BJ (cell line): ENCODE measurements around the gene HOXA10. TPM values are rescaled to one million over a fixed set of nuclear protein-coding genes. Genes with fewer than 3 reads are reported as not detected.

ENCODE experiments used
- CTCF ChIA-PET: fragments of 350-600 bp; formaldehyde crosslinking; extraction: SDS; loops from one replicate; lab custom pipeline; 2021; ENCODE audit warnings: antibody characterized with exemption, inconsistent platforms; lab: Yijun Ruan, JAX
- POLR2A ChIA-PET: fragments of 300-600 bp; sonication (Branson Sonifier 250); formaldehyde crosslinking; extraction: SDS; loops from one replicate; lab custom pipeline; 2021; ENCODE audit warnings: antibody characterized with exemption; lab: Charles Lee
- DNase-seq: peaks from one replicate; pipeline ENCODE4 v3.0.0-alpha.2; 2011; ENCODE audit warnings: low read depth
- H3K27me3 ChIP-seq: 2 replicates; pipeline ENCODE4 v1.6.0; 2011; ENCODE audit warnings: low read length; ENCODE audit not compliant: control insufficient read depth, insufficient read depth
- H3K36me3 ChIP-seq: 2 replicates; pipeline ENCODE4 v1.5.1; 2011; ENCODE audit warnings: low read length; ENCODE audit not compliant: control insufficient read depth, insufficient read depth
- H3K4me3 ChIP-seq: 2 replicates; pipeline ENCODE4 v1.5.1; 2011; ENCODE audit warnings: low read depth, mild to moderate bottlenecking, control low read depth, low read length
- CTCF ChIP-seq: IDR thresholded peaks from 2 replicates; pipeline ENCODE4 v1.5.1; 2011; ENCODE audit warnings: low read depth, mild to moderate bottlenecking, control low read depth, inconsistent platforms, low read length, moderate library complexity; ENCODE audit not compliant: insufficient read depth
- polyA plus RNA-seq: library from polyadenylated mRNA; depleted of rRNA; stranded (reverse); fragments of >200 nt; gene quantifications from 2 replicates; pipeline ENCODE4 v1.2.3, GENCODE V29; 2011

The HOXA10 gene
- polyA plus RNA-seq, 1 experiment: 54.7 TPM

DNA sequence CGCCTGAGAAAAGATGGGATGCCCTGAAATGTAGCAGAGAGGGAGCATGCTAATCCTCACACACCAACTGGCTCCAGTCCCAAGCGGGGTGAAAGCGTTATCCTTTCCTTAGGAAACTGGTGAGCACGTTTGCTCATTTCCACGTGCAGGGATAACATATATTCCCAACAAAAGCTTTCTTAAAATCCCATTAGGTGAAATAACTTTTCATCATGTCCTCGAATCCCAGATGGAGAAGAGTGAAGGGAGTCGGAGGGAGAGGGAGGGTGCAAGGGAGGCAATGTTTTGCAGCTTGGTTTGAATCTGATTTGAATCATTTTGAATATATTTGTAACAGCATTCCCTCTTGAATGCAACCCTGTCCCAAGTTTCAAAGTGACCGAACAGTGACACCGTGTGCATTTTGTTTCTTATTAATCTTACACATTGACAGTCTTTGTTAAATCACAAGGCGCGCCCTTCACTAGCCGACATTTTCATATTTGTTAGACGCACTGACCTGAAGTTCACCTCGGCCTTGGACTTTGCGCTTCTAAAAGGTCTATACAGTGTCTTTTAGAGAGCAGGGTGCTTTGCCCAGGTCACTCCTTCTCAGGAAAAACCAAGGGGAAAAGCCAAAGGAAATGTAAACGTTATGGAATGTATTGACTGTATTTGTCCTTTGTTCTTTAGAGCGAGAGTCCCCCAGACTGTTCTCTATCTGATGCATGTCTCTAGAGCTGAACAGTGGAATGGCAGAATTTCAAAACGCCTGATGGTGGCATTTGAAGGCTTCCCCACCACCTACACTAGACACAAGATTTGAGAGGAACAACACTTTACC, 40.5 kb downstream of the HOXA10 start:
- H3K4me3 ChIP-seq: no peak overlapping the region
- DNase-seq: no peak
- TF ChIP-seq CTCF: no peak
- POLR2A ChIA-PET: no interaction called here
- no peaks in the 10 kb centered on the region for H3K36me3 ChIP-seq
- CTCF ChIA-PET: interaction anchor here (0.6 to 2.2 kb wide), 3 partner anchors 10 to 1264 kb away, joined by 3 to 11 read pairs (median 3); partner anchors contain the start of gene HOXA5
- no peaks in the 10 kb centered on the region for H3K27me3 ChIP-seq

DNA sequence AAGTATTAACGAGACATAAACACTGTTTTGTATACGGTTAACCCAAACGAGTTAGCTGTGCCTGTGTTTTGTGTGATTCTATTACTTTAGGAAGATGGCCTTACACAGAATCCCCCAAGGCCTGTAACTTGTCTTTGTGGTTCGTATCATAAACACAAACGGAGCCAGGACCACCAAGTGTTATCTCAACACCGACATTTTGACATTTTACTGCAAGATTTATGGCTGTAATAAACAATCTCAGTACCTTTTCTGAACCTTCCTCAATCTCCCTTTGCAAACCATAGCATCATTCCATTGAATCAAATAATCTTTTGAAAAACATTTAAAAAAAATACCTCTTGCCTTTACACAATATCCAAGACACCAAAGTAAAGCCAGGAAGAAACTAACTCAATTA, 41.1 kb downstream of the HOXA10 start:
- DNase-seq: no peak
- POLR2A ChIA-PET: no interaction called here
- no peaks in the 10 kb centered on the region for H3K27me3 ChIP-seq
- H3K4me3 ChIP-seq: no peak overlapping the region
- TF ChIP-seq CTCF: no peak
- CTCF ChIA-PET: interaction anchor here (0.6 to 2.2 kb wide), 3 partner anchors 18 to 446 kb away, joined by 3 to 8 read pairs (median 5); no protein-coding TSS in a partner anchor
- H3K36me3 ChIP-seq: no peaks in the 10 kb centered on the region

GRCh38 chr7:27132214-27132613, 41.9 kb downstream of the HOXA10 start:
- Histone ChIP-seq H3K27me3 (no peaks in the 10 kb centered on the region), H3K36me3 (no peaks in the 10 kb centered on the region), H3K4me3 (no peak overlapping the region)
- ChIA-PET POLR2A (no interaction called here), CTCF (interaction anchor here (0.6 to 2.2 kb wide), 8 partner anchors 9 to 465 kb away, joined by 3 to 10 read pairs (median 4); no protein-coding TSS in a partner anchor)
- no peak for TF ChIP-seq CTCF
- no peak for DNase-seq

- Histone ChIP-seq H3K27me3 (no peaks in the 10 kb centered on the region), H3K36me3 (no peaks in the 10 kb centered on the region), H3K4me3 (peak overlapping the region; percentile 78)
- TF ChIP-seq CTCF: no peak
- ChIA-PET CTCF (interaction anchor here (0.6 to 2.2 kb wide), 12 partner anchors 8 to 1599 kb away, joined by 3 to 15 read pairs (median 5); partner anchors contain the start of gene HOXA5), POLR2A (no interaction called here)
- DNase-seq: no peak
These were observed 42.7 kb downstream of the HOXA10 start for GRCh38 chr7:27131390-27131819.
